ENCODE results near the gene PIGU. TPM values are rescaled to one million over a fixed set of nuclear protein-coding genes. Genes with fewer than 3 reads are reported as not detected.
A peak's percentile ranks its signal among the peaks of the same experiment; 100 is the strongest.

The PIGU gene
- total RNA-seq, 1 donor from 2014 or later: 45.8 TPM

- H3K36me3 Mint-ChIP-seq (ENCODE audit: insufficient read depth): no peaks in the 10 kb centered on the region
- TF ChIP-seq CTCF (IDR thresholded peaks at IDR 0.05; ENCODE audit: unreplicated experiment): peak; percentile 14
- peaks cover 35% of the 10 kb centered on the region for H3K4me1 Mint-ChIP-seq (ENCODE audit: low read depth)
- H3K27ac Mint-ChIP-seq: peak overlapping the region; percentile 99
- H3K9me3 Mint-ChIP-seq (ENCODE audit: low read depth): no peaks in the 10 kb centered on the region
- H3K4me3 Mint-ChIP-seq (ENCODE audit: low read depth): peak overlapping the region; percentile 97
- no peak for DNase-seq (ENCODE audit: low spot score, unreplicated experiment)
- peaks cover 21% of the 10 kb centered on the region for H3K27me3 Mint-ChIP-seq
Measured at GRCh38 chr20:34705397-34706301, 28.8 kb upstream of the PIGU start.

- Mint-ChIP-seq H3K27ac (peak overlapping the region; percentile 99), H3K4me1 (ENCODE audit: low read depth) (peaks cover 32% of the 10 kb centered on the region), H3K9me3 (ENCODE audit: low read depth) (no peaks in the 10 kb centered on the region), H3K36me3 (ENCODE audit: insufficient read depth) (no peaks in the 10 kb centered on the region), H3K4me3 (ENCODE audit: low read depth) (peak overlapping the region; percentile 97), H3K27me3 (peaks cover 15% of the 10 kb centered on the region)
- no peak for TF ChIP-seq CTCF (IDR thresholded peaks at IDR 0.05; ENCODE audit: unreplicated experiment)
- no peak for DNase-seq (ENCODE audit: low spot score, unreplicated experiment)
Measured at GRCh38 chr20:34705008-34705396, 28.1 kb upstream of the PIGU start.

DNA sequence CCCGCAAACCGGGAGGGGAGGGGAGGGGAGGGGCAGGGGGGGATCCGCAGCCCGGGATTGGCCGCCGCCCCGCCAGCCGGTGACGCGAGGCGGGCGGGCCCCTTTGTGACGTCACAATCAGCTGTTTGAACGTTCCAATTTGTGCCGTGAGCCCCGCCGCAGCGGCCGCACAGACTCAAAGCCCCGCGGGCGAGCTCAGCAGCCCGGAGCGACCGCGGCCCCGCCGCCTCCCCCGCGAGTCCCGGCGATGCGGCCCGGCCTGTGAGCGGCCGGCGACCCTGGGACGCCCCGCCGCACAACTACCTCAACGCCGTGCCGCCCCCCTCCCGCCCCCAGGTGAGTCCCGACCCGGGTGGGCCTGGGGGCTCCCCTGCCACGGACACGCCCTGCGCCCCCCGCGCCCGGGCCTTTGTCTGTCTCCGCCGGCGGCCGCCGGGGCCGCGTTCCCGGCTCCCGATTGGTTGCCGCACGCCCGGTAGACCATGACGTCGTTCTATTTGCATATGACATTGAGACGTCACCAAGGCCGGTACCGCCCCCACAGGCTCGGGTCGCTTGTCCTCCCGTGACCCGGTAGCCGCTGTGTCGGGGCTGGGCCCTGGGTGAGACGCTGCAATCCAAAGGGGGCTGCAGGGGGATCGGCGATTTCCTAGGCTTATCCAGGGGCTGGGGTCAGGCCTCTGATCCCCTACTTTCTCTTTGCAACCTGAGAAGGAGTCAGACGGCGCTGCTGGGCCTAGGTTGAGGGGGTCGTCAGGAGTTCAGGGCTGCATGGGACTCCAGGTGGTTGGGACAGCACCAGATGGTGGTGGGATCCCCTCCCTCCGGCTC is 27.5 kb upstream of the PIGU start, which contains the start of gene TP53INP2:
TSS of gene TP53INP2 (plus strand) at position 168 of the 831 bp plus-strand sequence. CDS start 4,396 bp downstream, outside the sequence.
- peaks cover 15% of the 10 kb centered on the region for H3K27me3 Mint-ChIP-seq
- H3K4me3 Mint-ChIP-seq (ENCODE audit: low read depth): peak within 1 kb of the TSS; percentile 97
- no peaks in the 10 kb centered on the region for H3K9me3 Mint-ChIP-seq (ENCODE audit: low read depth)

DNA sequence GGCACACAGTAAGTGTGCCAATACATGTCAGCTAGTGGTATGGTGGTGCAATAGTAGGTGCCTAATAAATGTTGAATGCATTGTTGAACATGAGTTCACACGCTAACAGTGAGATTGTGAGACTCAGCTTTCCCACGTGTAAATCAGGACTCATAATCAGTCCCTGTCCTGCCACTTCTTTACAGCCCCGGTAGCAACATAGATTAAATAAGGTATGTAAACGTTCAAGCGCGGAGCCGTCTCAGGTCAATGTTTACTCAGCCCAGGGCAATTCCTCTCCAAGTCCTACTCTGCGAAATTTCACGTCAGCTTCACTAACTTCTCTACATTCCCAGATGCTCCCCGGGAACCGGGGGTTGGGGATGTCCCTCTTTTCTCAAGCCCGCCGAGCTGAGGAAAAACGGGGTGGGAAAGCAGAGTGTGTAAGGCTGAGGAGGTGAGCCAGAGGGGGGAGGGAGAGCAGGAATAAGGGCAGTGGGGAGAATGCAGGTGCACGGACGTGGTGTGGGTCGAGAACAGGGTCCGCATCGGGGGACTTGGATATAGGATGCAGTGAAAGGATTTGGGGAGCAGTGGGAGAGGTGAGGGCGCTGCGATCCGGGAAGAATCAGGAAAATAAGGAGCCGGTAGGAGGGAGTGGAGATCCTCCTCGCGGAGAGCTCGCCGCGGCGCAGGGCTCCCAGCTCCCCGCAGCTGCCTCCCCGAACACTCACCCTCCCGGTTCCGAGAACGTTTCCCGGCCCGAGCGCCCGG is 26.7 kb upstream of the PIGU start:
- H3K4me3 Mint-ChIP-seq (ENCODE audit: low read depth): peak overlapping the region; percentile 97
- H3K4me1 Mint-ChIP-seq (ENCODE audit: low read depth): peaks cover 31% of the 10 kb centered on the region

More for the DNA sequence above, 27.5 kb upstream of the PIGU start, which contains the start of gene TP53INP2:
- Mint-ChIP-seq H3K36me3 (ENCODE audit: insufficient read depth) (no peaks in the 10 kb centered on the region), H3K27ac (peak within 1 kb of the TSS; percentile 99), H3K4me1 (ENCODE audit: low read depth) (peaks cover 32% of the 10 kb centered on the region)
- no peak for TF ChIP-seq CTCF (IDR thresholded peaks at IDR 0.05; ENCODE audit: unreplicated experiment)
- DNase-seq (ENCODE audit: low spot score, unreplicated experiment): peak; percentile 96

More for the DNA sequence above, 26.7 kb upstream of the PIGU start:
- TF ChIP-seq CTCF (IDR thresholded peaks at IDR 0.05; ENCODE audit: unreplicated experiment): no peak
- Mint-ChIP-seq H3K9me3 (ENCODE audit: low read depth) (no peaks in the 10 kb centered on the region), H3K27ac (peak overlapping the region; percentile 98), H3K27me3 (peaks cover 14% of the 10 kb centered on the region), H3K36me3 (ENCODE audit: insufficient read depth) (no peaks in the 10 kb centered on the region)
- DNase-seq (ENCODE audit: low spot score, unreplicated experiment): no peak

Data from progenitor cell of endocrine pancreas (in vitro differentiated cells).